ENCODE data around the gene SLC16A12.
"Not testable (repeated sequence)": the region's sequence is repeated elsewhere in the genome, so short reads cannot be mapped to it uniquely, and the experiment has no call there.

SLC16A12 gene

GRCh38 chr10:89468191-89468965 is 67.0 kb downstream of the SLC16A12 start:
- DNase-seq: no peak

GRCh38 chr10:89466599-89467035 is 68.8 kb downstream of the SLC16A12 start:
- no peak for DNase-seq

GRCh38 chr10:89465196-89465595 is 70.2 kb downstream of the SLC16A12 start:
- no peak for DNase-seq

GRCh38 chr10:89463846-89464537 is 71.4 kb downstream of the SLC16A12 start:
- DNase-seq: no peak

GRCh38 chr10:89458784-89459183 is 76.6 kb downstream of the SLC16A12 start:
- DNase-seq: no peak

- no peak for DNase-seq
Measured at GRCh38 chr10:89458291-89458690, 77.1 kb downstream of the SLC16A12 start.

GRCh38 chr10:89454561-89455347 is 80.6 kb downstream of the SLC16A12 start:
- DNase-seq: no peak

- DNase-seq: no peak
Measured at GRCh38 chr10:89452193-89452592, 83.2 kb downstream of the SLC16A12 start.

- no peak for DNase-seq
Measured at GRCh38 chr10:89450901-89451300, 84.5 kb downstream of the SLC16A12 start.

GRCh38 chr10:89444819-89445218 is 90.6 kb downstream of the SLC16A12 start:
- DNase-seq: not testable (repeated sequence)

- no peak for DNase-seq
Measured at GRCh38 chr10:89442289-89442688, 93.1 kb downstream of the SLC16A12 start.

- no peak for DNase-seq
Measured at GRCh38 chr10:89440226-89441009, 95.0 kb downstream of the SLC16A12 start.

- no peak for DNase-seq
Measured at GRCh38 chr10:89438525-89438924, 96.9 kb downstream of the SLC16A12 start.

- no peak for DNase-seq
Measured at GRCh38 chr10:89431977-89432376, 103.4 kb downstream of the SLC16A12 start.

- peak in 1 of 2 experiments; percentile 10 for DNase-seq
Measured at GRCh38 chr10:89428877-89429276, 106.5 kb downstream of the SLC16A12 start.

GRCh38 chr10:89427629-89428028 is 107.8 kb downstream of the SLC16A12 start:
- DNase-seq: no peak

- DNase-seq: peak in 1 of 2 experiments; percentile 13
Measured at GRCh38 chr10:89426230-89426868, 109.0 kb downstream of the SLC16A12 start.

- DNase-seq: no peak
Measured at GRCh38 chr10:89425000-89425399, 110.4 kb downstream of the SLC16A12 start.

GRCh38 chr10:89421018-89421476 is 114.3 kb downstream of the SLC16A12 start:
- DNase-seq: no peak

- DNase-seq: peak in 1 of 2 experiments; percentile 3
Measured at GRCh38 chr10:89419548-89419947, 115.8 kb downstream of the SLC16A12 start.

- no peak for DNase-seq
Measured at GRCh38 chr10:89416465-89416864, 118.9 kb downstream of the SLC16A12 start.
